Neural progenitor cell (in vitro differentiated cells): ENCODE measurements around the gene ECE2.

Experiments
- CTCF ChIP-seq: fragments of 200-600 bp; sonication (generic); IDR thresholded peaks from 2 replicates; pipeline ENCODE4 v1.5.1; 2017; ENCODE audit warnings: antibody characterized with exemption, mild to moderate bottlenecking
- EZH2 ChIP-seq: fragments of 200-600 bp; sonication (generic); IDR thresholded peaks from 2 replicates; pipeline ENCODE4 v1.6.1; 2017; ENCODE audit warnings: antibody characterized with exemption, mild to moderate bottlenecking, moderate library complexity

- TF ChIP-seq CTCF (peak; percentile 6), EZH2 (no peak)
Observed at GRCh38 chr3:184335661-184336546, 60.1 kb downstream of the ECE2 start.
